Measurements from ENCODE around the gene POU3F1. TPM values are rescaled to one million over a fixed set of nuclear protein-coding genes. Genes with fewer than 3 reads are reported as not detected.

Gene POU3F1
- total and polyA plus RNA-seq, 2 of the 4 experiments (the other 2 are of a cell fraction): not detected

GRCh38 chr1:38046884-38047602 is 450 bp upstream of the POU3F1 start:
- Histone ChIP-seq H3K23ac (ENCODE audit: low read depth, low read length) (no peak overlapping the region), H3K4me1 (ENCODE audit: control insufficient read depth, insufficient read depth, low read length) (no peaks in the 10 kb centered on the region), H3K4me3 (ENCODE audit: insufficient read depth, low read depth, low read length) (peak overlapping the region; percentile 48), H4K5ac (ENCODE audit: low read depth, low read length) (no peak overlapping the region), H3K27ac (ENCODE audit: insufficient read depth, low read length) (no peak overlapping the region), H3K9ac (ENCODE audit: low read depth, low read length) (no peak overlapping the region), H3K79me1 (ENCODE audit: low read depth in 1 of 2, low read length in 2 of 2) (no peaks in the 10 kb centered on the region), H3K18ac (ENCODE audit: low read depth, low read length) (no peak overlapping the region), H4K91ac (ENCODE audit: insufficient read depth, low read depth, low read length) (no peak overlapping the region), H3K36me3 (ENCODE audit: control insufficient read depth, insufficient read depth, low read length) (no peaks in the 10 kb centered on the region), H4K20me1 (ENCODE audit: insufficient read depth, low read length) (no peaks in the 10 kb centered on the region), H3K56ac (ENCODE audit: extremely low read depth, insufficient read depth, low read length) (no peak overlapping the region; the same call in 1 of the 2 replicates), H3K4me2 (ENCODE audit: low read depth, low read length) (peak overlapping the region; percentile 88), H2AK9ac (replicated peaks; ENCODE audit: low read depth, low read length, poor library complexity) (peak overlapping the region; percentile 11), H3K9me3 (ENCODE audit: control insufficient read depth, insufficient read depth, low read length) (0 out of 2 replicates have a peak, but pooled peaks cover 2% of the 10 kb centered on the region), H3K14ac (replicated peaks; ENCODE audit: low read depth, low read length) (no peak overlapping the region), H2BK20ac (ENCODE audit: low read depth, low read length) (no peak overlapping the region), H3K9me1 (ENCODE audit: insufficient read depth, low read length) (no peaks in the 10 kb centered on the region), H2AK5ac (ENCODE audit: low read depth, low read length) (no peak overlapping the region), H2BK15ac (ENCODE audit: low read depth, low read length) (no peak overlapping the region), H3K4ac (ENCODE audit: low read depth, low read length) (no peak overlapping the region), H2BK120ac (ENCODE audit: low read depth, low read length) (no peak overlapping the region), H4K8ac (ENCODE audit: low read depth in 2 of 2, low read length in 2 of 2) (no peak overlapping the region), H2BK5ac (ENCODE audit: low read depth, low read length, poor library complexity, severe bottlenecking) (no peak overlapping the region), H3K27me3 (ENCODE audit: control insufficient read depth, insufficient read depth, low read length) (peaks cover 72% of the 10 kb centered on the region), H2AFZ (replicated peaks; ENCODE audit: low read length, poor library complexity) (peak overlapping the region; percentile 97)
- intact Hi-C loops (cut with micrococcal nuclease): no loop called here
- DNase-seq (peak; percentile 67), ATAC-seq (ENCODE audit: low read depth) (peak; percentile 93)
- TF ChIP-seq SMC3 (IDR thresholded peaks at IDR 0.05; ENCODE audit: low read depth, low read length): no peak
- TF ChIP-seq CHD1 (IDR thresholded peaks at IDR 0.05; ENCODE audit: low read depth, low read length): no peak
- TF ChIP-seq, protein P1, sequence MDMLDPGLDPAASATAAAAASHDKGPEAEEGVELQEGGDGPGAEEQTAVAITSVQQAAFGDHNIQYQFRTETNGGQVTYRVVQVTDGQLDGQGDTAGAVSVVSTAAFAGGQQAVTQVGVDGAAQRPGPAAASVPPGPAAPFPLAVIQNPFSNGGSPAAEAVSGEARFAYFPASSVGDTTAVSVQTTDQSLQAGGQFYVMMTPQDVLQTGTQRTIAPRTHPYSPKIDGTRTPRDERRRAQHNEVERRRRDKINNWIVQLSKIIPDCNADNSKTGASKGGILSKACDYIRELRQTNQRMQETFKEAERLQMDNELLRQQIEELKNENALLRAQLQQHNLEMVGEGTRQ (IDR thresholded peaks at IDR 0.05; ENCODE audit: low read depth, low read length): peak; percentile 37; the same call in 1 of the 2 replicates
- no peak for TF ChIP-seq NFE2L2 (IDR thresholded peaks at IDR 0.05; ENCODE audit: low read depth, low read length)
- no peak for TF ChIP-seq FOS (IDR thresholded peaks at IDR 0.05; ENCODE audit: low read depth, low read length)
- no peak for TF ChIP-seq ELK1 (IDR thresholded peaks at IDR 0.05; ENCODE audit: borderline replicate concordance, low read depth, low read length)
- TF ChIP-seq MAZ (IDR thresholded peaks at IDR 0.05; ENCODE audit: borderline replicate concordance, low read depth, low read length): peak; percentile 76; the same call in 1 of the 2 replicates
- no peak for TF ChIP-seq POLR2A (IDR thresholded peaks at IDR 0.05; ENCODE audit: low read depth, low read length)
- peak; percentile 75; the same call in 1 of the 2 replicates for TF ChIP-seq MXI1 (IDR thresholded peaks at IDR 0.05; ENCODE audit: borderline replicate concordance, low read depth, low read length)
- ChIA-PET POLR2A (ENCODE audit: unreplicated experiment) (interaction anchor here (1.4 kb wide), 1 partner anchor 51 kb away, joined by 4 read pairs; no protein-coding TSS in a partner anchor), CTCF (interaction anchor here (0.8 kb wide), 1 partner anchor 475 kb away, joined by 3 read pairs; no protein-coding TSS in a partner anchor)
- dilution Hi-C loops (cut with HindIII; ENCODE audit: low sequenced_read_pairs, unreplicated experiment): no loop called here
- in situ Hi-C loops (cut with MboI; ENCODE audit: low sequenced_read_pairs): no loop called here
- 1% methylated on average over 32 of the region's 99 CpGs; no CpG with 5 or more reads in 1 of the 2 experiments for WGBS, 2 experiments (ENCODE audit: extremely low coverage in 2 of 2, insufficient read length in 1 of 2)
- no TSS peak for BruUV-seq (replicated peaks)
